PC-3 (cell line): ENCODE data around the gene GNPTG. TPM values are rescaled to one million over a fixed set of nuclear protein-coding genes. Genes with fewer than 3 reads are reported as not detected.

Experiments used
- ATAC-seq: fragments of 200-7000 bp; cut with Tn5 transposase; 2 replicates; pipeline ENCODE4 v1.9.1; 2020; ENCODE audit warnings: mild to moderate bottlenecking, moderate library complexity
- BruUV-seq: library from RNA; stranded (reverse); fragments of 400-500 nt; replicated peaks from 2 replicates; lab custom pipeline; 2021; lab: Mats Ljungman, UMichigan
- CTCF ChIA-PET: fragments of 300-600 bp; sonication (Branson Sonifier 250); formaldehyde crosslinking; loops from one replicate; lab custom pipeline; 2022; ENCODE audit warnings: antibody characterized with exemption; lab: Charles Lee
- POLR2A ChIA-PET: fragments of 300-600 bp; sonication (Branson Sonifier 250); formaldehyde crosslinking; loops from one replicate; lab custom pipeline; 2022; ENCODE audit warnings: antibody characterized with exemption; ENCODE audit not compliant: unreplicated experiment; lab: Charles Lee
- DNase-seq: peaks from one replicate; pipeline ENCODE4 v3.0.0-alpha.2; 2015
- H2AFZ ChIP-seq: fragments of 300-600 bp; sonication (generic); 2 replicates; pipeline ENCODE4 v1.6.0; 2016; ENCODE audit warnings: antibody characterized with exemption, low read length
- H3F3A ChIP-seq: fragments of 300-600 bp; sonication (generic); one replicate; pipeline ENCODE4 v1.6.0; 2017; ENCODE audit warnings: antibody characterized with exemption, low read length, control low read depth, mild to moderate bottlenecking; ENCODE audit not compliant: unreplicated experiment
- H3K27ac ChIP-seq: fragments of 300-600 bp; sonication (generic); 2 replicates; pipeline ENCODE4 v1.5.1; 2016; ENCODE audit warnings: mild to moderate bottlenecking, low read length
- H3K27me3 ChIP-seq: fragments of 300-600 bp; sonication (generic); 2 replicates; pipeline ENCODE4 v1.6.1; 2016; ENCODE audit warnings: low read length, mixed read lengths
- H3K36me3 ChIP-seq: fragments of 300-600 bp; sonication (generic); 2 replicates; pipeline ENCODE4 v1.6.1; 2016; ENCODE audit warnings: low read depth, mixed run types, low read length, mixed read lengths
- H3K4me1 ChIP-seq: fragments of 300-600 bp; sonication (generic); 2 replicates; pipeline ENCODE4 v1.5.1; 2016; ENCODE audit warnings: low read length; ENCODE audit not compliant: insufficient read depth
- H3K4me2 ChIP-seq: fragments of 300-600 bp; sonication (generic); 2 replicates; pipeline ENCODE4 v1.6.0; 2016; ENCODE audit warnings: low read length
- H3K4me3 ChIP-seq: fragments of 300-600 bp; sonication (generic); 2 replicates; pipeline ENCODE4 v1.5.1; 2016; ENCODE audit warnings: mild to moderate bottlenecking, low read length, mixed read lengths
- H3K79me2 ChIP-seq: fragments of 300-600 bp; sonication (generic); 2 replicates; pipeline ENCODE4 v1.6.1; 2017; ENCODE audit warnings: low read length, mixed read lengths
- H3K9ac ChIP-seq: fragments of 300-600 bp; sonication (generic); 2 replicates; pipeline ENCODE4 v1.6.0; 2016; ENCODE audit warnings: mild to moderate bottlenecking, low read length
- H3K9me2 ChIP-seq: fragments of 300-600 bp; sonication (generic); replicated peaks from 2 replicates; pipeline ENCODE4 v1.6.1; 2016; ENCODE audit warnings: mixed run types, low read length, mixed read lengths
- H3K9me3 ChIP-seq: fragments of 300-600 bp; sonication (generic); 2 replicates; pipeline ENCODE4 v1.6.1; 2016; ENCODE audit warnings: low read length, mixed read lengths
- H4K20me1 ChIP-seq: fragments of 300-600 bp; sonication (generic); 2 replicates; pipeline ENCODE4 v1.6.1; 2016; ENCODE audit warnings: low read length, mixed read lengths
- CTCF ChIP-seq: fragments of 300-600 bp; sonication (generic); conservative IDR thresholded peaks from 2 replicates; pipeline ENCODE4 v1.5.1; 2017; ENCODE audit warnings: antibody characterized with exemption, low read depth, mild to moderate bottlenecking, low read length
- EZH2 ChIP-seq: fragments of 300-600 bp; sonication (generic); IDR thresholded peaks from one replicate; pipeline ENCODE4 v1.6.1; 2017; ENCODE audit warnings: antibody characterized with exemption, mild to moderate bottlenecking, low read length; ENCODE audit not compliant: unreplicated experiment
- EZH2phosphoT487 ChIP-seq: fragments of 300-600 bp; sonication (generic); IDR thresholded peaks from 2 replicates; pipeline ENCODE4 v1.6.1; 2018; ENCODE audit warnings: mild to moderate bottlenecking, antibody characterized with exemption, low read length, borderline replicate concordance
- intact Hi-C: fragments of 100-400 bp; cut with micrococcal nuclease; formaldehyde crosslinking; loops from 2 replicates; pipeline ENCODE4 v1.9.0; 2023
- total RNA-seq: library from RNA; depleted of rRNA; stranded (reverse); fragments of >200 nt; gene quantifications from 2 replicates; pipeline ENCODE4 v1.2.3, GENCODE V29; 2014

The GNPTG gene
- total RNA-seq, 1 experiment from 2014 or later = 36.3 TPM

DNA sequence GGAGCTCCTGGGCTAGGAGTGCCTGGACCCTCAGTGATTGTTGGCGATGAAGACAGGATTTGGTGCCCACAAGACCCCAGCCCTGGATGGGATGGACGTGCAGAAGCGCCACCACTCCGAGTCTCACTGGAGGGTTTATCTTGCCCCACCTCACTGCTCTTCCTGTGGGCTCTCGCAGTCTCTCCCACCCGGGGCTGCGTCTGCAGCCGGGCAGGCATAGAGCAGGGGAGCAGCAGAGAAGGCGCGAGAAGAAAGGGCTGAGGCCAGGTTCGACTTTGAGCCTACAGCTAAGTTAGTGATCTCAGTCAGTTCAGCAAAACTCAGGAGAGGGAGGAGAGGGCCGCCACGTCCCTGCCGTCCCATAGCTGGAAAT is 35.7 kb upstream of the GNPTG start:
- H3K27ac ChIP-seq = no peak overlapping the region
- peaks cover 33% of the 10 kb centered on the region for H4K20me1 ChIP-seq
- POLR2A ChIA-PET = no interaction called here
- no peak overlapping the region for H3K4me2 ChIP-seq
- no peaks in the 10 kb centered on the region for H3K27me3 ChIP-seq
- H2AFZ ChIP-seq = no peak overlapping the region
- BruUV-seq = no TSS peak
- H3K79me2 ChIP-seq = peaks cover 58% of the 10 kb centered on the region
- peaks cover 49% of the 10 kb centered on the region for H3K36me3 ChIP-seq
- peaks cover 10% of the 10 kb centered on the region; the same call in 1 of the 2 replicates for H3K4me1 ChIP-seq
- H3F3A ChIP-seq = no peaks in the 10 kb centered on the region
- intact Hi-C loops = no loop called here
- DNase-seq (no peak), ATAC-seq (no peak)
- no peak overlapping the region for H3K4me3 ChIP-seq
- TF ChIP-seq CTCF (no peak), EZH2 (no peak), EZH2phosphoT487 (no peak)
- no peak overlapping the region for H3K9ac ChIP-seq
- H3K9me3 ChIP-seq = no peaks in the 10 kb centered on the region
- no peaks in the 10 kb centered on the region for H3K9me2 ChIP-seq
- CTCF ChIA-PET = no interaction called here

DNA sequence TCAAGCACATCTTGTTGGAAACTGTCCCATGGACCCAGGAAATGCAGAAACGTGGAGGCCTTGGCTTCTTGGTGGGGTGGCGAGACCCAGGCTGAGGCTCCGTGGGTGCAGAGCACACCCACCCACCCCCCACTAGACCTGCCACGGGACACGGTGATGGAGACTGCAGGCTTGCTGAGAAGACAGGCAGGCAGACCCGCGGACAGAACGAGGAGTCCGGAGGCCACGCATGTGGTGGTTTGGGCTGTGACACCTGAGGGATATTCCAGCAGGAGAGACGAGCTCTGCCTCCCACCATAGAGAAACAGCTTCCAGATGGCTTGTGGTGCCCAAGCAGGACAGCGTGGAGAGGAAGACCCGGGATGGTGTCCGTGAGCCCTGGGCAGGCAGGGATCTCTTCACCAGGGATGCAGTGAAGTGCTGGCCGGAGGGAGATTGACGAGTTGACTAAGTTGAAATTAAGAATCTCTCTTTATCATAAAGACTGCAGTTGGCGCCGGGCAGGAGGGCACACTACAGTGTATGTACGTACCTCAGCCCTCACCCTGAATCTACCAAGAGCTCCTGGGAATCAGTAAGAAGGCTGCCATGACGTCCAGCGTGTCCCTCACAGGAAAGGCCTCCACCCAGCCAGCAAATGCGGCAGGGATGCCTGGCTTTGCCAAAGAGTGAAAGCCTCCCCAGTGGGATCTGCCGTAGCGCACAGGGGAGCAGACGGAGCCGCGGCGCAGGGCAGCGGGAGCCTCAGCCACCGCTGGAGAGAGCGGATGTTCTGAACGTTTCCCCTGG is 34.1 kb upstream of the GNPTG start:
- Histone ChIP-seq H3K4me1 (no peaks in the 10 kb centered on the region), H3K9me2 (no peaks in the 10 kb centered on the region), H4K20me1 (peaks cover 16% of the 10 kb centered on the region), H3K4me2 (no peak overlapping the region), H3K27me3 (no peaks in the 10 kb centered on the region), H3K36me3 (peaks cover 46% of the 10 kb centered on the region), H3K9ac (no peak overlapping the region), H3F3A (no peaks in the 10 kb centered on the region), H3K9me3 (no peaks in the 10 kb centered on the region), H3K79me2 (peaks cover 42% of the 10 kb centered on the region), H3K27ac (no peak overlapping the region), H2AFZ (no peak overlapping the region), H3K4me3 (no peak overlapping the region)
- intact Hi-C loops = no loop called here
- no TSS peak for BruUV-seq
- TF ChIP-seq CTCF (no peak), EZH2 (no peak), EZH2phosphoT487 (no peak)
- ATAC-seq = no peak
- DNase-seq = no peak
- POLR2A ChIA-PET = no interaction called here
- CTCF ChIA-PET = no interaction called here

GRCh38 chr16:1318268-1318545 is 33.5 kb upstream of the GNPTG start:
- BruUV-seq = no TSS peak
- Histone ChIP-seq H3K27ac (no peak overlapping the region), H3K9me3 (no peaks in the 10 kb centered on the region), H3K27me3 (no peaks in the 10 kb centered on the region), H3K9me2 (no peaks in the 10 kb centered on the region), H2AFZ (no peak overlapping the region), H3K79me2 (peaks cover 37% of the 10 kb centered on the region), H3F3A (no peaks in the 10 kb centered on the region), H3K36me3 (peaks cover 42% of the 10 kb centered on the region), H4K20me1 (peaks cover 11% of the 10 kb centered on the region), H3K4me2 (no peak overlapping the region), H3K9ac (no peak overlapping the region), H3K4me3 (no peak overlapping the region), H3K4me1 (no peaks in the 10 kb centered on the region)
- TF ChIP-seq EZH2phosphoT487 = no peak
- TF ChIP-seq CTCF = no peak
- ChIA-PET POLR2A (no interaction called here), CTCF (no interaction called here)
- intact Hi-C loops = no loop called here
- DNase-seq (no peak), ATAC-seq (no peak)
